GM21367 (cell line): Measurements from ENCODE around the gene PHLDA1.
"Not testable (repeated sequence)": the region's sequence is repeated elsewhere in the genome, so short reads cannot be mapped to it uniquely, and the experiment has no call there.

Experiments
- ATAC-seq: cut with Tn5 transposase; IDR thresholded peaks from one replicate; pipeline ENCODE4 v1.9.1; 2021; ENCODE audit not compliant: unreplicated experiment

The PHLDA1 gene

GRCh38 chr12:75990189-75990912 lies 41.2 kb downstream of the PHLDA1 start:
- ATAC-seq, result no peak

- ATAC-seq, result not testable (repeated sequence)
Observed at GRCh38 chr12:75987709-75988108, 43.9 kb downstream of the PHLDA1 start.

- ATAC-seq, result no peak
Observed at GRCh38 chr12:75986001-75986746, 45.4 kb downstream of the PHLDA1 start.

GRCh38 chr12:75985566-75985965 lies 46.0 kb downstream of the PHLDA1 start:
- no peak for ATAC-seq

- ATAC-seq, result no peak
Observed at GRCh38 chr12:75984577-75985182, 46.9 kb downstream of the PHLDA1 start.

DNA sequence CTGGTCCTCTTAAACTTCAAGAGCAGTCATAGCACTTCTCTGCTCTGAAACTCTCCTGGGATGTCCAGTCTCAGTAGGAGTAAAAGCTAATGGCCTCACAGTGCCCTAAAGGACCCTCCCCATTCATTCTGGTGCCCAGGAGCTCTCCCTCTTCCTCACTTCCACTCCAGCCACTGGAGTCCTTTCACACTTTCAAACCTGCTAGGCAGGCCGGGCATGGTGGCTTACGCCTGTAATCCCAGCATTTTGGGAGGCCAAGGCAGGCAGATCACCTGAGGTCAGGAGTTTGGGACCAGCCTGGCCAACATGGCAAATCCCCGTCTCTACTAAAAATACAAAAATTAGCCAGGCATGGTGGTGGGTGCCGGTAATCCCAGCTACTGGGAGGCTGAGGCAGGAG lies 47.7 kb downstream of the PHLDA1 start:
- ATAC-seq, result not testable (repeated sequence)

- no peak for ATAC-seq
Observed at GRCh38 chr12:75982979-75983660, 48.5 kb downstream of the PHLDA1 start.

DNA sequence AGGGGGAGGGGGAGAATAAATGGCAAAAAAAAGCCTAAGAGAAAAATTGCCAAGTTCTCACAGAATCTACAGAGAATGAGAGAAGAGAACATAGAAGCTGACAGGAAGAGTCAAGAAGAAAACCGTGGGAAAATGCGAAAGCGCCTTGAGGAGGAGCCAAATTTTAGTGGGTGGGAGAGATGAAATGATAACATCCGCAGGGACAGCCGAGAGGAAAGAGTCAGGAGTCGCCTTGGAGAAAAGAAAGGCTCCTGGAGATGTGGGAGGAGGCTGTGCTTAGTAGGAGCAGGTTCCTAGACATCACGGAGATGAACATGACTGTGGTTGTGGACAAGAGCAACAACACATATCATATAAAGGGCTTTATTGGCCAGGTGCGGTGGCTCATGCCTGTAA lies 49.4 kb downstream of the PHLDA1 start:
- ATAC-seq, result no peak

- peak; percentile 27 for ATAC-seq
Observed at GRCh38 chr12:75981247-75982168, 50.1 kb downstream of the PHLDA1 start.

DNA sequence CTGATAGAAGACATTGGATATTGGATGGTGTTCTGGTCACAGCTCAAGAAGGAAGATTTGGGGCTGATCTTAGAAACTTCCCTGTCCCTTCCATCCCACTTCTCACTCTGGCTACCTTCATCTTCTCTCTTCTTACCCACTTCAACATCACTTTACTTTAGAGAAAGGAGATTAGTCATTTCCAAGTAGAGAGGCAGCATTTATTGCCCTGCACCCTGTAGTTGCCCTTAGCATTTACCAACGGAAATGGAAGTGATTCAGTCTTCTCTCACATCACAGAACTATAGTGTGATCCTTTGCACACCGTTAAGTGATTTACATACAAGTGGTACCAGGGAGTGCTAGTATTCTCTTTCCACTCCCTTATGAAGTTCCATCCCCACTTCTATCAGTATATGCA lies 52.4 kb downstream of the PHLDA1 start:
- peak; percentile 41 for ATAC-seq

- no peak for ATAC-seq
Observed at GRCh38 chr12:75978677-75979076, 52.9 kb downstream of the PHLDA1 start.

- ATAC-seq, result peak; percentile 96
Observed at GRCh38 chr12:75977952-75978671, 53.5 kb downstream of the PHLDA1 start.

DNA sequence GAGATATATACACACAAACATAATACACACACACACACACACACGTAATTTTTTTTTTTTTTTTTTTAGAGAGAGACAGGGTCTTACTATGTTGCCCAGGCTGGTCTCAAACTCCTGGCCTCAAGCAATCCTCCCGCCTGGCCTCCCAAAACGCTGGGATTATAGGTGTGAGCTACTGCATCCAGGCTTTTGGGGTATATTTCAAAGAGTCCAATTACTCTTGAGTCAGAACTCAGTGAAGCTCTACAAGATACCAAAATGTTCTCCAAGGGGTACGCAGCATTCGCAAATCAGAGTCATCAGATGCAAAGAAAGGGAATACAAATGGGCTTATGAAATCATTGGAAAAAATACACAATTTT lies 54.0 kb downstream of the PHLDA1 start:
- ATAC-seq, result no peak

GRCh38 chr12:75976913-75977312 lies 54.7 kb downstream of the PHLDA1 start:
- ATAC-seq, result no peak

DNA sequence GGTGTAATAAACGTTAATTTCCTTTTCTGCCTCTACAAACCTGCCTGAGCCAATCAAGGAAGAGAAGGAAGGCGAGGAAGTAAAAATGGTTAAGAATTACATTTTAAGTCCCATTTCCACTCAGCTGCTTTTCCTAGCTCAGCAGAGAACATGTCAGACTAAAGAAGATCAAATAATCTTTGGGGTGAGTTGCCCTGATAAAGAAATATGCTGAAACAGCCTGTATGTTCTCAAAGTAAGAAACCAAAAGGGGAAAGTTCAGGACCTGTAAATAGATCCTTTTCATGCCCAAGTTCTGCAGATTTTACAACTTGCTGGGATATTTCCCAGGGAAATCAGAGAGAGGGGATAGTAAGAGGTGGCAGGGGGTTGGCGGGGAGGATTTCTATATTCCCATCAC lies 55.5 kb downstream of the PHLDA1 start:
- ATAC-seq, result no peak

GRCh38 chr12:75975702-75976101 lies 55.9 kb downstream of the PHLDA1 start:
- no peak for ATAC-seq
